ENCODE measurements around the gene PGD. TPM values are rescaled to one million over a fixed set of nuclear protein-coding genes. Genes with fewer than 3 reads are reported as not detected.

The PGD gene
- 52.4 and 74.5 TPM in 2 replicates for total RNA-seq

DNA sequence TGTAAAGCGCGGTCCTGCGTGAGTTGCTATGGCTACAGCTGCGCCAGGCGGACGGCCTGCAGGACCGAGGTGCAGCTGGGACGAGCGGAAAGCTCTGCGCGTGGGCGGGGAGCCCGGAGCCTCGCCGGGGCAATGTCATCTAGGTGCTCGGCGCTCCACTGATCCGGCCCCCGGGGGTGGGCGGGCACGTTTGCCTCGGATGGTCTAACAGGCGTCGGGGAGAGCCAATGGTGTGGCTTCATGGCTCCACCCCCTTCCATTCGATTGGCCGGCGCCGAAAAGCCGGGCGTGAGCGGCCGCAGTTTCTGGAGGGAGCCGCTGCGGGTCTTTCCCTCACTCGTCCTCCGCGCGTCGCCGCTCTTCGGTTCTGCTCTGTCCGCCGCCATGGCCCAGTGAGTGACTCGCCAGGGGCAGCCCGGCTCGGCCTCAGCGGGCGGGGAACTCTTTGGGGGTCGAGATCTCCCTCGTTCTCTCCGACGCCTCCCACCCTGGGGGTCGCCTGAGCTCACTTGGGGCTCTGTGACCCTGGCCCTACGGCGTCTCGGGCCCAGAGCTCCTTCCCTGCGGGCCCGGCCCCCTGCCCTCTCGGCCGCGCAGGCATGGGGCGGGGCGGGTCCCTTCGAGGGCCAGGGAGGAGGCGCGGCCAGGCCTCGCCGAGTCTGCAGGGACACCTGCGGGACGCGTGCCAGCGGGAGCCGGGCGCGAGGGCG is at the start of gene PGD:
TSS of gene PGD (plus strand) at position 331 of the 710 bp plus-strand sequence. CDS start at position 385, 54 bp downstream.
- TF ChIP-seq, protein P1, sequence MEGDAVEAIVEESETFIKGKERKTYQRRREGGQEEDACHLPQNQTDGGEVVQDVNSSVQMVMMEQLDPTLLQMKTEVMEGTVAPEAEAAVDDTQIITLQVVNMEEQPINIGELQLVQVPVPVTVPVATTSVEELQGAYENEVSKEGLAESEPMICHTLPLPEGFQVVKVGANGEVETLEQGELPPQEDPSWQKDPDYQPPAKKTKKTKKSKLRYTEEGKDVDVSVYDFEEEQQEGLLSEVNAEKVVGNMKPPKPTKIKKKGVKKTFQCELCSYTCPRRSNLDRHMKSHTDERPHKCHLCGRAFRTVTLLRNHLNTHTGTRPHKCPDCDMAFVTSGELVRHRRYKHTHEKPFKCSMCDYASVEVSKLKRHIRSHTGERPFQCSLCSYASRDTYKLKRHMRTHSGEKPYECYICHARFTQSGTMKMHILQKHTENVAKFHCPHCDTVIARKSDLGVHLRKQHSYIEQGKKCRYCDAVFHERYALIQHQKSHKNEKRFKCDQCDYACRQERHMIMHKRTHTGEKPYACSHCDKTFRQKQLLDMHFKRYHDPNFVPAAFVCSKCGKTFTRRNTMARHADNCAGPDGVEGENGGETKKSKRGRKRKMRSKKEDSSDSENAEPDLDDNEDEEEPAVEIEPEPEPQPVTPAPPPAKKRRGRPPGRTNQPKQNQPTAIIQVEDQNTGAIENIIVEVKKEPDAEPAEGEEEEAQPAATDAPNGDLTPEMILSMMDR (IDR thresholded peaks at IDR 0.05; ENCODE audit: insufficient read depth, low read length, severe bottlenecking), result no peak
- Histone ChIP-seq H3K27me3 (ENCODE audit: control insufficient read depth, insufficient read depth, low read length) (no peaks in the 10 kb centered on the region), H3K4me3 (ENCODE audit: low read depth, low read length) (peak within 1 kb of the TSS; percentile 97), H3K36me3 (ENCODE audit: control insufficient read depth, insufficient read depth, low read length) (peaks cover 4% of the 10 kb centered on the region)
- DNase-seq (ENCODE audit: low read depth) (peak; percentile 92), FAIRE-seq (no peak)

- no peak overlapping the region for H3K4me3 ChIP-seq (ENCODE audit: low read depth, low read length)
- peaks cover 6% of the 10 kb centered on the region for H3K36me3 ChIP-seq (ENCODE audit: control insufficient read depth, insufficient read depth, low read length)
- TF ChIP-seq, protein P1 (IDR thresholded peaks at IDR 0.05; ENCODE audit: insufficient read depth, low read length, severe bottlenecking), result no peak
- no peaks in the 10 kb centered on the region for H3K27me3 ChIP-seq (ENCODE audit: control insufficient read depth, insufficient read depth, low read length)
- no peak for FAIRE-seq
- no peak for DNase-seq (ENCODE audit: low read depth)
Measured at GRCh38 chr1:10353282-10353681, 45.6 kb upstream of the PGD start.

DNA sequence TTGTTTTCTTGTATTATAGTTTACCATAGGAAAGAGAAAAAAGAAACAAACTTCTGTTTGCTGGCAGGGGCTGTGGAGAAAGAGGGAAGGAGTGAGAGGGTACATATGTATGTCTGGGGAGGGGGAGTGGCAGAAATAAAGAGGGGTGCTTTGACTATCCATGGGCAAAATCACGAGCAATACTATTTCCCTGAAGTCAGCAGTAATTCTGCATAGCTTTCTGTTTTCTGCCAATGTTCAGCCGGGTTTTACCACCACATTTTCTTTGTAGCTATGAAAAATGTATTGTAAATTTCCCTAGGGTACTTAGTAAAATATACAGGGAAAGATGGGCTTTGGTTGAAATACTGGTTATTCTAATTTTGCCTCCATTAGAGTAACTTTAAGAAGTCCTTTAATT is 45.2 kb upstream of the PGD start:
- DNase-seq (ENCODE audit: low read depth) (no peak), FAIRE-seq (no peak)
- H3K36me3 ChIP-seq (ENCODE audit: control insufficient read depth, insufficient read depth, low read length), result peaks cover 4% of the 10 kb centered on the region
- H3K27me3 ChIP-seq (ENCODE audit: control insufficient read depth, insufficient read depth, low read length), result no peaks in the 10 kb centered on the region
- TF ChIP-seq, protein P1 (IDR thresholded peaks at IDR 0.05; ENCODE audit: insufficient read depth, low read length, severe bottlenecking), result no peak
- H3K4me3 ChIP-seq (ENCODE audit: low read depth, low read length), result no peak overlapping the region

- TF ChIP-seq, protein P1 (IDR thresholded peaks at IDR 0.05; ENCODE audit: insufficient read depth, low read length, severe bottlenecking), result no peak
- no peak overlapping the region for H3K4me3 ChIP-seq (ENCODE audit: low read depth, low read length)
- no peaks in the 10 kb centered on the region for H3K27me3 ChIP-seq (ENCODE audit: control insufficient read depth, insufficient read depth, low read length)
- DNase-seq (ENCODE audit: low read depth) (no peak), FAIRE-seq (no peak)
- peaks cover under 1% of the 10 kb centered on the region for H3K36me3 ChIP-seq (ENCODE audit: control insufficient read depth, insufficient read depth, low read length)
Measured at GRCh38 chr1:10360045-10360444, 38.8 kb upstream of the PGD start.

- no peaks in the 10 kb centered on the region for H3K27me3 ChIP-seq (ENCODE audit: control insufficient read depth, insufficient read depth, low read length)
- TF ChIP-seq, protein P1 (IDR thresholded peaks at IDR 0.05; ENCODE audit: insufficient read depth, low read length, severe bottlenecking), result no peak
- DNase-seq (ENCODE audit: low read depth) (no peak), FAIRE-seq (no peak)
- no peak overlapping the region for H3K4me3 ChIP-seq (ENCODE audit: low read depth, low read length)
- peaks cover 7% of the 10 kb centered on the region for H3K36me3 ChIP-seq (ENCODE audit: control insufficient read depth, insufficient read depth, low read length)
Measured at GRCh38 chr1:10361515-10361914, 37.3 kb upstream of the PGD start.

- no peak for FAIRE-seq
- TF ChIP-seq, protein P1 (IDR thresholded peaks at IDR 0.05; ENCODE audit: insufficient read depth, low read length, severe bottlenecking), result no peak
- H3K4me3 ChIP-seq (ENCODE audit: low read depth, low read length), result no peak overlapping the region
- peaks cover 17% of the 10 kb centered on the region for H3K36me3 ChIP-seq (ENCODE audit: control insufficient read depth, insufficient read depth, low read length)
- no peak for DNase-seq (ENCODE audit: low read depth)
- no peaks in the 10 kb centered on the region for H3K27me3 ChIP-seq (ENCODE audit: control insufficient read depth, insufficient read depth, low read length)
Measured at GRCh38 chr1:10368194-10368593, 30.7 kb upstream of the PGD start.
